ENCODE results near the gene STIMATE.

- no peak for TF ChIP-seq EZH2 (IDR thresholded peaks at IDR 0.05; ENCODE audit: insufficient read depth, poor library complexity, severe bottlenecking)
- no peak for TF ChIP-seq EZH2phosphoT487 (IDR thresholded peaks at IDR 0.05; ENCODE audit: insufficient read depth, low read depth)
Observed at GRCh38 chr3:52792961-52793695, 104.2 kb downstream of the STIMATE start.
